Measurements from ENCODE around the gene MAIP1. TPM values are rescaled to one million over a fixed set of nuclear protein-coding genes. Genes with fewer than 3 reads are reported as not detected.
"Not testable (repeated sequence)": the region's sequence is repeated elsewhere in the genome, so short reads cannot be mapped to it uniquely, and the experiment has no call there.

Gene MAIP1
- total RNA-seq, 1 donor from 2014 or later: 20.2 TPM

DNA sequence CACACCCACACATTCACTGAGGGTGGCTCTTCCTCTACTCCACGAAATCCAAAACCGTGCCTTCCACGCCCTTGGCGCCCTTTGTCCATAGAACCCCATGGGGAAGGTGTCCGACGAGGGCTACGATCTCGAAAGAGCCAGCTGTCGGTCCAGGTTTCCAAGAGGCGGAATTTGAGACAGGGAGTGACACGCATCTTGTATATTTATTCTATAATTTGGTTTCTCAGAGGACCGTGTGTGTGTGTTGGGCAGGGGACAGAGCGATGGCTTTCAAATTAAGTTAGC lies 43.6 kb upstream of the MAIP1 start:
- POLR2A ChIA-PET: interaction anchor here (0.9 kb wide), 1 partner anchor 10 kb away, joined by 3 read pairs; no protein-coding TSS in a partner anchor

DNA sequence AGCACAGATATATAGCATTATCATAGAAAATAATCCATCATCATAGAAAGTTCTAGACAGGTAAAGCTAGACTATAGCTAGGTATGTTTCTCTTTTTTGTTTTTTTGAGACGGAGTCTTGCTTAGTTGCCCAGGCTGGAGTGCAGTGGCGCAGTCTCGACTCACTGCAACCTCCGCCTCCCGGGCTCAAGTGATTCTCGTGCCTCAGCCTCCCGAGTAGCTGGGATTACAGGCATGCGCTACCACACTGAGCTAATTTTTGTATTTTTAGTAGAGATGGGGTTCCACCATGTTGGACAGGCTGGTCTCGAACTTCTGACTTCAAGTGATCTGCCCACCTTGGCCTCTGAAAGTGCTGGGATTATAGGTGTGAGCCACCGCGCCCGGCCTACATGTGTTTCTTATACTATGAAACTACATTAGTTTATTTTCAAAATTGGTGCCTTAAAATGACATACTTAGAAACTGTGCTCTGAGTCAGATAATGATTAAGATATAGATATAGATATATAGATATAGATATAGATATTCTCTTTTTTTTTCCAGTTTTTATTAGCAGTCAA lies 42.7 kb upstream of the MAIP1 start:
- DNase-seq; H3K27me3 Mint-ChIP-seq; H3K9me3 Mint-ChIP-seq; CTCF ChIA-PET; H3K27ac Mint-ChIP-seq; ATAC-seq (ENCODE audit: low read depth): not testable (repeated sequence)
- Mint-ChIP-seq H3K4me1 (peaks cover 29% of the 10 kb centered on the region), H3K36me3 (ENCODE audit: low read depth) (peaks cover 27% of the 10 kb centered on the region), H3K4me3 (peak overlapping the region; percentile 41)
- intact Hi-C loops (cut with micrococcal nuclease): loop anchor here (5.0 kb wide), 4 partner anchors 800 to 1870 kb away; partner anchors contain the start of genes ALS2, CLK1, STRADB and TRAK2
- POLR2A ChIA-PET: interaction anchor here (0.6 kb wide), 1 partner anchor 560 kb away, joined by 3 read pairs; no protein-coding TSS in a partner anchor

More for the DNA sequence above, 43.6 kb upstream of the MAIP1 start:
- TF ChIP-seq, protein P1, sequence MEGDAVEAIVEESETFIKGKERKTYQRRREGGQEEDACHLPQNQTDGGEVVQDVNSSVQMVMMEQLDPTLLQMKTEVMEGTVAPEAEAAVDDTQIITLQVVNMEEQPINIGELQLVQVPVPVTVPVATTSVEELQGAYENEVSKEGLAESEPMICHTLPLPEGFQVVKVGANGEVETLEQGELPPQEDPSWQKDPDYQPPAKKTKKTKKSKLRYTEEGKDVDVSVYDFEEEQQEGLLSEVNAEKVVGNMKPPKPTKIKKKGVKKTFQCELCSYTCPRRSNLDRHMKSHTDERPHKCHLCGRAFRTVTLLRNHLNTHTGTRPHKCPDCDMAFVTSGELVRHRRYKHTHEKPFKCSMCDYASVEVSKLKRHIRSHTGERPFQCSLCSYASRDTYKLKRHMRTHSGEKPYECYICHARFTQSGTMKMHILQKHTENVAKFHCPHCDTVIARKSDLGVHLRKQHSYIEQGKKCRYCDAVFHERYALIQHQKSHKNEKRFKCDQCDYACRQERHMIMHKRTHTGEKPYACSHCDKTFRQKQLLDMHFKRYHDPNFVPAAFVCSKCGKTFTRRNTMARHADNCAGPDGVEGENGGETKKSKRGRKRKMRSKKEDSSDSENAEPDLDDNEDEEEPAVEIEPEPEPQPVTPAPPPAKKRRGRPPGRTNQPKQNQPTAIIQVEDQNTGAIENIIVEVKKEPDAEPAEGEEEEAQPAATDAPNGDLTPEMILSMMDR (IDR thresholded peaks at IDR 0.05): no peak
- H3K4me1 Mint-ChIP-seq: peaks cover 34% of the 10 kb centered on the region
- peak overlapping the region; percentile 94 for H3K4me3 Mint-ChIP-seq
- intact Hi-C loops (cut with micrococcal nuclease): loop anchor here (1.0 to 5.0 kb wide), 10 partner anchors 43 to 1870 kb away; partner anchors contain the start of genes ALS2, BZW1, CLK1 and FTCDNL1
- peaks cover 19% of the 10 kb centered on the region for H3K36me3 Mint-ChIP-seq (ENCODE audit: low read depth)
- H3K27me3 Mint-ChIP-seq: no peaks in the 10 kb centered on the region
- H3K27ac Mint-ChIP-seq: peak overlapping the region; percentile 94
- no peak for DNase-seq
- ATAC-seq (ENCODE audit: low read depth): no peak
- CTCF ChIA-PET: no interaction called here
- H3K9me3 Mint-ChIP-seq: peaks cover 4% of the 10 kb centered on the region

DNA sequence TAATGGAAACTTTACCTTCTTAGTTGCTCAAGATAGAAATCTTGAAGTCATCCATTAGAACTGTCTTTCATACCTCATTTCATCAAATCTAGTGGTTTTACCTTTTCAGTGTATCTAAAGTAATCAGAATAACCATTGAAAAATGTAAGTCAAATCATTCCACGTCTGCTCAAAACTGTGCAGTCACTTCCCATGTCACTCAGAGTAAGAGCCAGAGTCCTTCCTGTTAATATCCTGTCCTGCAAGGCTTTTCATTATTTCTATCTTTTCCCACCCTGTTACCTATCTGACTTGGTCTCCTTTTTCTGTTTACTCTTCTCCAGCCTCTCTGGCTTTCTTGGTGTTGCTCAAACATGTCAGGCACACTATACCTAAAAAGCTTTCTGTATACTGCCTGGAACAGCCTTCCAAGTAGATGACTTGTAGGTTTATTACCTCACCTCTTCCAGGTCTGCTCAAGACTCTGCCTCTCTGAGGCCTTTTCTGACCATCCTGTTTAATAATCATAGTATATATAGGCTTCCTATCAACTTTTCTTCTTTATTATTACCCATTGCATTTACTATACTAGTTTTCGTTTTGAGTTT lies 40.9 kb upstream of the MAIP1 start:
- ChIA-PET CTCF (no interaction called here), POLR2A (no interaction called here)
- peaks cover 27% of the 10 kb centered on the region for H3K4me1 Mint-ChIP-seq
- intact Hi-C loops (cut with micrococcal nuclease): loop anchor here (5.0 kb wide), 4 partner anchors 798 to 1868 kb away; partner anchors contain the start of genes ALS2, CLK1, STRADB and TRAK2
- peak overlapping the region; percentile 0 for H3K4me3 Mint-ChIP-seq
- no peak for DNase-seq
- peaks cover 42% of the 10 kb centered on the region for H3K36me3 Mint-ChIP-seq (ENCODE audit: low read depth)
- peaks cover 8% of the 10 kb centered on the region for H3K9me3 Mint-ChIP-seq
- TF ChIP-seq, protein P1 (IDR thresholded peaks at IDR 0.05): no peak
- no peaks in the 10 kb centered on the region for H3K27me3 Mint-ChIP-seq
- no peak for ATAC-seq (ENCODE audit: low read depth)
- H3K27ac Mint-ChIP-seq: peak overlapping the region; percentile 1

DNA sequence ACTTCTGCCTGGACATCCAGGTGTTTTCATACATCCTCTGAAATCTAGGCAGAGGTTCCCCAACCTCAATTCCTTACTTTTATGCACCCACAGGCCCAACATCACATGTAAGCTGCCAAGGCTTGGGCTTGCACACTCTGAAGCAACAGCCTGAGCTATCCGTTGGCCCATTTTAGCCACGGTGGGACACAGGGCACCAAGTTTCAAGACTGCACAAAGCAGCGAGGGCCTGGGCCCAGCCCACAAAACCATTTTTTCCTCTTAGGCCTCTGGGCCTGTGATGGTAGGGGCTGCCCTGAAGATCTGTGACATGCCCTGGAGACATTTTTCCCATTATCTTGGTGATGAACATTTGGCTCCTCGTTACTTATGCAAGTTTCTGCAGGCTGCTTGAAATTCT lies 38.4 kb upstream of the MAIP1 start:
- H3K36me3 Mint-ChIP-seq (ENCODE audit: low read depth): peaks cover 43% of the 10 kb centered on the region
- no peaks in the 10 kb centered on the region for H3K27me3 Mint-ChIP-seq
- TF ChIP-seq, protein P1 (IDR thresholded peaks at IDR 0.05): no peak
- CTCF ChIA-PET: no interaction called here
- intact Hi-C loops (cut with micrococcal nuclease): no loop called here
- POLR2A ChIA-PET: no interaction called here
- H3K27ac Mint-ChIP-seq: no peak overlapping the region
- H3K4me3 Mint-ChIP-seq: no peak overlapping the region
- H3K9me3 Mint-ChIP-seq: peaks cover 8% of the 10 kb centered on the region
- no peak for DNase-seq
- no peak for ATAC-seq (ENCODE audit: low read depth)
- H3K4me1 Mint-ChIP-seq: peaks cover 18% of the 10 kb centered on the region

DNA sequence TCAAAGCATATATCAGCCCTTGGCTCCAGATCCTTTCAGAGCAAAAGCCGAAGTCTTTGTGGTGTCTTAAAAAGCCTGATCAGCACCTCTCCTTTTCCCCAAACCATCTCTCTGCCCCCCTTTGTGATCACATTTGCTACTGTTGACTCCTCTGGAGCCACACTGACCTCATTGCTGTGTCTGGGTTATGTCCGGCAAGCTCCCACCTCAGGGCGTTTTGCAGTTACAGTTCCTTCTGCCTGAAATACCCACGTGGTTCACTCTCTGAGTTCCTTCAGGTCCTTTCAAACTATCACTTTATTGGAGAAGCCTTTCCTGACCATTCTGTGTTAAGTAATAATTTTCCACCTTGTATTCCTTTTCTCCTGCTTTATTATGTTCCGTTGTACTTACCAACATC lies 32.5 kb upstream of the MAIP1 start:
- ATAC-seq (ENCODE audit: low read depth) (no peak), DNase-seq (no peak)
- TF ChIP-seq, protein P1 (IDR thresholded peaks at IDR 0.05): no peak
- no peak overlapping the region for H3K27ac Mint-ChIP-seq
- POLR2A ChIA-PET: no interaction called here
- peaks cover 38% of the 10 kb centered on the region for H3K36me3 Mint-ChIP-seq (ENCODE audit: low read depth)
- H3K4me1 Mint-ChIP-seq: peaks cover 4% of the 10 kb centered on the region
- intact Hi-C loops (cut with micrococcal nuclease): loop anchor here (2.0 kb wide), 1 partner anchor 14 kb away; no protein-coding TSS in a partner anchor
- CTCF ChIA-PET: no interaction called here
- no peak overlapping the region for H3K4me3 Mint-ChIP-seq
- no peaks in the 10 kb centered on the region for H3K9me3 Mint-ChIP-seq
- H3K27me3 Mint-ChIP-seq: no peaks in the 10 kb centered on the region
